NCI-H2171 treated with DMSO at 0.1 percent for 48 hours (cell line): ENCODE measurements around the gene PLPPR4.

Experiments used
- DNase-seq: peaks from one replicate; lab custom pipeline; 2025; lab: John Stamatoyannopoulos, UW

The PLPPR4 gene

DNA sequence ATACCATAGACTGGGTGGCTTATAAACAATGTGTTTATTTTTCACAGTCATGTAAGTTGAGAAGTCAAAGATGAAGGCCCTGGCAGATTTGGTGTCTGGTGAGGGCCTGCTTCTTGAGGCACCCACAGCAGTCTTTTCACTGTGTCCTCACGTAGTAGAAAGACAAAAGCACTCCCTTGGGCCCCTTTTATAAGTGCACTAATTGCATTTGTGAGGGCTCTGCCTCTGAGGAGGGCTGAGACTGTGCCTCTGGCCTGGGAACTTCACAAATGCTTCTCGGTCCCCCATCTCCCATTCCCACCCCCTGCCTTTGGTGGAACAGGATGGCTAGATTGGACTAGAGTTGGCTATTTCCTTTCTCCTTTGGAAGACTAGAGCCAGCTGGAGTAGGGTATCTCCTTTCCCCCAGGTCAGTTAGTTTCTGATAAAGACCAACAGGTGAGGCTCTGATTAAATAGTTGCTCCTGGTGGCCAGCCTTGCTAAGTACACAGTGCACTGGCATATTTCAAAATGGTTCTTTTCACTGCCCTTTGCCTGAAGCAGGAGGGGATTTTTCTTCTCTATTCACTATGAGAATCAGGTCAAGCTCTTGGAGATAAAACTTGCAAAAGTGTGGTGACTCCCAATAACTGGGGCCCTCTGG lies 82.9 kb downstream of the PLPPR4 start:
- DNase-seq, result no peak

DNA sequence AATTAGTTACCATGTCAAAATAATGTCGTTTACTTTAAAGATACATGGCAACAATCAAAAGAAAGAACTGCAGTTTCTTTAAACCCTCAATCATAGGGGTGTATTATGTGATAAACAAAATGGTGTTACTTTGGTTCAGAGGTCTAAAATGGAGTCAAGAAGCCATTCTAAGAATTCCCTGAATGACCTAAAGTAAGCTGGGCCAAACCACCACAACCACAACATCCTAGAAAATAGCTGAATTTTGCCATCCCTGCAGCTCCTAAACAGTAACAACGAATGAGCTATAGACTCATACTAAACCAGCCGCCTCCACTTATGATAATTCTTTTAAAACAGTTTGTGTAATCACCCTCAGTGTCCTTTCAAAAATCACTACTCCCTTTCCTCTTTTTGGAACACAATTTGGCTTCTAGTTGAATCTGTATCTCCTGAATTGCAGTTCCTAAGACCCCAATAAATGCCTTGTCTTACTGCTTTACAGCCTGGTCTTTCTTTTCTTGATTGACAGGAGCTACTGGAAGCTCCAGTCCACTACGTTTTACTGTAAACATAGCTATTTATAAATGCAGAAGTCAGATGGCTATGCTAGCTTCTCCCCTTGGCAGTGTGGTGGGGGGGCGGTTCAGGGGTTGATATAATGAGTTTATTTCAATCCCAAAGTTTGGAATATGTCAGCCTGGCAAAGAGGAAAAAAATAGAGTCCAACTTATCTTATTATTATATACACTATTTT lies 84.3 kb downstream of the PLPPR4 start:
- DNase-seq, result no peak

DNA sequence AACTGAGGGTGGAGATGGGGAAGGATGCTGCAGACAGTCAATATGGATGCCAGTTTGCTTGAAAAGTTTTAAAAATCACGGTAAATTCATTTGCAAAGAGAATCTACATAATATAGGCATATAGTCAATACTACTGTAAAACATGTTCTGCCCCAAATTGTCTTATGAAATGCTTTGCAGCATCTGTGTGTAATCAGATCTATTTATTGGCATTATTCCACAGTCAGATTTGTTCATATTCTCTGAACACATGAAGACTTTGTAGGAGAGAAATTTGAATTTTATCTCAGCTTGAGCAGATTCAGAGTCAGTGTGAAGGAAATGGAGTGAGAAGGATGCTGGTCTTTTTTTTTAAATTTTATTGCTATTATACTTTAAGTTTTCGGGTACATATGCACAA lies 88.5 kb downstream of the PLPPR4 start:
- no peak for DNase-seq

DNA sequence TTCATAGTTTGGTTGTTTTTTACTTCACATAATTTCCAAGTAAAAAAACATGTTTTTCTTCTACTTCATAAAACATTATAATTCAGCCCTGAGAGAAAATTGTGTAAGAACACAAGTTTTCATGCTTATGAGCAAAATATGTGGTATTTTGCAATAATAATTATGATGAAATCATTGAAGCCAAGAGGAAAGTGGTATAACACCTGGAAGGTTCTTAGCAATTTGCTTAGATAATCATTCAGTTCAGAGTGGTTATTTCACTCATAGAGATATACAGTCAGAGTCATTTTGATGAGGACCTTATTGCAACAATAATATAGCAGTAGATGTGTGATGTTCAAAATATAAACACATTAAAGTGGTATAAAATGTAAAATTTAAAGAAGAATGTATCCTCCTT lies 94.5 kb downstream of the PLPPR4 start:
- no peak for DNase-seq
